A673 (cell line): ENCODE results near the gene CDKN2D.

Experiments
- CTCF ChIP-seq: fragments of 300-800, 200-600 bp; sonication (generic); conservative IDR thresholded peaks from 2 replicates; pipeline ENCODE4 v1.5.1; 2017; ENCODE audit warnings: low read depth, mild to moderate bottlenecking, antibody characterized with exemption, low read length, moderate library complexity, mixed read lengths
- EZH2 ChIP-seq: fragments of 200-600 bp; sonication (generic); IDR thresholded peaks from 2 replicates; pipeline ENCODE4 v1.6.1; 2017; ENCODE audit warnings: borderline replicate concordance, low read depth, mild to moderate bottlenecking, mixed read lengths, antibody characterized with exemption, low read length; ENCODE audit not compliant: poor library complexity, severe bottlenecking

GRCh38 chr19:10593148-10593547 is 24.4 kb upstream of the CDKN2D start:
- TF ChIP-seq EZH2 = no peak
- no peak for TF ChIP-seq CTCF
